ENCODE results near the gene ZNF236. TPM values are rescaled to one million over a fixed set of nuclear protein-coding genes. Genes with fewer than 3 reads are reported as not detected.

The ZNF236 gene
- total and polyA plus RNA-seq, 8 donors, result 1.8 to 31.7 (median 6.6) TPM

DNA sequence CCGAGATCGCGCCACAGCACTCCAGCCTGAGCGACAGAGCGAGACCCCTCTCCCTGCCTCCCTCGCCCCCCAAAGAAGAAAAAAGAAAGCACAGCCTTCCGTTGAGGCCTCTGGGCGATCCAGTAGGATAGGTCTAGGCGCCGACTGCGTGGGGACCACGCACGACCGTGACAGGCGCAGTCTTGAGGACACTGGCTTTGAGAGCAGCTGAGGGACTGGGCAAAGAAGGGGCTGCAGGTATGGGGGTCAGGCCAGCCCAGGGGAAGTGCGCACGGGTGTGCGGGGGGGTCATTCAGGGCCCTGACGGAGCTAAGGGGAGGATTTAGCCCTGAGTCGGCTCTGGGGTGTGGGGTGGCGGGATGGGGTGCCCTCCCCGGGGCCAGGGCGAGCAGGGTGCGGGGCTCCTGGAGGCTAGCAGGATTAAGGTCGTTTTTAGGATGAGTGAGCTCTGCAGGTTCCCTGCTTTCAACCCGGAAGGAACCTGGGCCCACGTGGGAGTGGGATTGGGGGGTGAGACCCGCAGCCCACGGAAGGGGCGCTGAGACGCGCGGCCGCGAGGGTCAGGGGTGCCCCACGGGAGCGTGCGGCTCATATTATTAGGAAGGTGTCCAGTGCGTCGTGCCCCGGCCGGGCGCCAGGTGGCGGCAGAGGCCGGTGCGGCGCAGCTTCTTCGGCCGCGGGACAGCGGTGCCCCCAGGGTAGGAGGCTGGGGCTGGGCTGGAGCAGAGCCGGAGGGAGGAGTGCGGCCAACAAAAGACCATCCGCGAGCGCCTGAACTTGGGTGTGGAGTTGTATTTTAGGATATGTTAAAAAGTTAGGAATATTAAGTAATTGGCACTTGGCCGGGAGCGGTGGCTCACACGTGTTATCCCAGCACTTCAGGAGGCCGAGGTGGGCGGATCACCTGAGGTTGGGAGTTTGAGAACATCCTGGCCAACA, 20.5 kb upstream of the ZNF236 start:
- Histone ChIP-seq H3K27ac (no peak overlapping the region), H3K4me3 (peak overlapping the region; percentile 30 to 50 (median 36))

DNA sequence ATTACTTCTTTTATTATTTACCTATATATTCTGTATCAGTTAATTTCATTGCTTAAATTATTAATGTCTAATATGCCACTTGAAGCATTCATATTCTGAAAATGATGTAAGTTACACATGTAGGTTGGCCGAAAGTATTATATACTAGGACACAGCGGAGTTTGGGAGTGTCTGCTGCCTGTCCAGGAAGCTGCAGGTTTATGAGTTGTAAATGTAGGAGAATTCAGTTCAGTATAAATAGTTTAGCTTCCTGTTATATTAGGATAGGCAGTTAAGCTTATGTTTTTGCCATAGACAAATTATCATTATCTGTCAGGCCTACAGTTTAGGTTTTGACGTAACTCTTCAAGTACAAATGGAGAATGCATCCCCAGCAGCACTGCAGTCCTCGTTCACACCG, 18.9 kb upstream of the ZNF236 start:
- WGBS, 5 donors, result 38 to 47% (median 44%) methylated on average over 5 of the region's 5 CpGs
- no peaks in the 10 kb centered on the region for H3K9me3 ChIP-seq
- H3K4me1 ChIP-seq, result peaks cover 8 to 21% (median 16%) of the 10 kb centered on the region in 4 donors
- peaks cover 0 to 8% (median 3%) of the 10 kb centered on the region in 4 donors for H3K36me3 ChIP-seq
- TF ChIP-seq, protein P1, sequence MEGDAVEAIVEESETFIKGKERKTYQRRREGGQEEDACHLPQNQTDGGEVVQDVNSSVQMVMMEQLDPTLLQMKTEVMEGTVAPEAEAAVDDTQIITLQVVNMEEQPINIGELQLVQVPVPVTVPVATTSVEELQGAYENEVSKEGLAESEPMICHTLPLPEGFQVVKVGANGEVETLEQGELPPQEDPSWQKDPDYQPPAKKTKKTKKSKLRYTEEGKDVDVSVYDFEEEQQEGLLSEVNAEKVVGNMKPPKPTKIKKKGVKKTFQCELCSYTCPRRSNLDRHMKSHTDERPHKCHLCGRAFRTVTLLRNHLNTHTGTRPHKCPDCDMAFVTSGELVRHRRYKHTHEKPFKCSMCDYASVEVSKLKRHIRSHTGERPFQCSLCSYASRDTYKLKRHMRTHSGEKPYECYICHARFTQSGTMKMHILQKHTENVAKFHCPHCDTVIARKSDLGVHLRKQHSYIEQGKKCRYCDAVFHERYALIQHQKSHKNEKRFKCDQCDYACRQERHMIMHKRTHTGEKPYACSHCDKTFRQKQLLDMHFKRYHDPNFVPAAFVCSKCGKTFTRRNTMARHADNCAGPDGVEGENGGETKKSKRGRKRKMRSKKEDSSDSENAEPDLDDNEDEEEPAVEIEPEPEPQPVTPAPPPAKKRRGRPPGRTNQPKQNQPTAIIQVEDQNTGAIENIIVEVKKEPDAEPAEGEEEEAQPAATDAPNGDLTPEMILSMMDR (IDR thresholded peaks at IDR 0.05), result no peak
- no peak for TF ChIP-seq EP300 (IDR thresholded peaks at IDR 0.05)
- TF ChIP-seq POLR2AphosphoS5 (IDR thresholded peaks at IDR 0.05), result no peak
- TF ChIP-seq POLR2A (IDR thresholded peaks at IDR 0.05), result no peak
- intact Hi-C loops (cut with DNase I; ENCODE audit: low total_unique reads), result loop anchor here (10.0 kb wide), 1 partner anchor 71 kb away; no protein-coding TSS in a partner anchor
- H3K27me3 ChIP-seq, result peaks cover 0 to 9% (median 6%) of the 10 kb centered on the region in 3 donors
- no peak overlapping the region for H3K4me3 ChIP-seq
- no peak for DNase-seq
- no peak overlapping the region for H3K27ac ChIP-seq

More for the DNA sequence above, 20.5 kb upstream of the ZNF236 start:
- 20 to 29% (median 23%) methylated on average over 51 to 61 of the region's 61 CpGs for WGBS, 5 donors
- Histone ChIP-seq H3K27me3 (peaks cover 0 to 9% (median 6%) of the 10 kb centered on the region in 3 donors), H3K36me3 (no peaks in the 10 kb centered on the region), H3K4me1 (peaks cover 8 to 21% (median 16%) of the 10 kb centered on the region in 4 donors), H3K9me3 (no peaks in the 10 kb centered on the region)
- peak; percentile 71 to 87 for DNase-seq
- no peak for TF ChIP-seq POLR2AphosphoS5 (IDR thresholded peaks at IDR 0.05)
- TF ChIP-seq, protein P1 (IDR thresholded peaks at IDR 0.05), result peak in 5 of 7 experiments; percentile 79 to 92 (median 89)
- intact Hi-C loops (cut with DNase I; ENCODE audit: low total_unique reads), result loop anchor here (10.0 kb wide), 1 partner anchor 73 kb away; no protein-coding TSS in a partner anchor

DNA sequence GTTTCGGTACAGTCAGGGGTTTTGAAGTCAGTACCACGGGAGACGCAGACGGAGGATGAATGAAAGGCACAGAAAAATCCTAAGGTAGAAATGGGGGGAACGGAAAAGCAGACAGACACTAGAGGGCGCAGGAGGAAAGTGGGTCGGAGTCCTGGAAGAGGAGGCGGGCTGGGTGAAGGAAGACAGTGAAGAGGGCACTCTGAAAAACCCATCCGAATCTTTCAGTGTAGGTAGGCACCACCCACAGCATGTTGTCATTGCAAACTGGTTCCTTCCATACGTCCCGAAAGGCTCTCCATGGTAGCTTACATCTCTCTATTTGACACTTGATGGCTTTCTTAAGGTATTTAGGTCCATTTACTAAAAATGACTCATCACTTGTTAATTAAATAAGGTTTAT, 18.5 kb upstream of the ZNF236 start:
- H3K4me3 ChIP-seq, result no peak overlapping the region
- TF ChIP-seq POLR2AphosphoS5 (IDR thresholded peaks at IDR 0.05), result no peak
- TF ChIP-seq, protein P1 (IDR thresholded peaks at IDR 0.05), result peak in 5 of 7 experiments; percentile 54 to 76 (median 65)
- DNase-seq, result peak; percentile 67 to 81
- intact Hi-C loops (cut with DNase I; ENCODE audit: low total_unique reads), result loop anchor here (10.0 kb wide), 1 partner anchor 71 kb away; no protein-coding TSS in a partner anchor
- no peaks in the 10 kb centered on the region for H3K9me3 ChIP-seq
- H3K36me3 ChIP-seq, result peaks cover 0 to 11% (median 7%) of the 10 kb centered on the region in 4 donors
- no peak overlapping the region for H3K27ac ChIP-seq
- peaks cover 0 to 9% (median 6%) of the 10 kb centered on the region in 3 donors for H3K27me3 ChIP-seq
- WGBS, 5 donors, result 1 to 5% (median 4%) methylated on average over 11 of the region's 11 CpGs
- peaks cover 8 to 21% (median 16%) of the 10 kb centered on the region in 4 donors for H3K4me1 ChIP-seq

DNA sequence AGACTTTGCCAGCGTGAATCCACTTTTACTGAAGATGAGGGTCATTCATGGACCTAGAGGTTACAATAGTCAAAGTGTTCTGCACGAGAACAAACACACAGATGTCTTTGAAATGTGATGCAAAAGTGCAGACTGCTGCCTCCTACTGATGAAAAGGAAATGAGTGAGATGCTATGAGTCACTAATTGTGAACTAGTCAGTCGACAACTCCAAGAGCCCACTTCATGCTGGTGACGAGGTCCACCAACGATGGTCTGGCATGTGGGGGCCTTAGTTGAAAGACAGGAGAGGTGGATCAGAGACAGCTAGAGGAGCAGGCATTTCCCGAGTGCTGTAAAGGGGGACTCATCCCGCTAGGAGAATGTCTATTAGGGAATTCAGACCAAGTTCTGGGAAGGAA, 17.1 kb upstream of the ZNF236 start:
- intact Hi-C loops (cut with DNase I; ENCODE audit: low total_unique reads), result loop anchor here (10.0 kb wide), 1 partner anchor 70 kb away; no protein-coding TSS in a partner anchor
- WGBS, 5 donors, result 70 to 81% (median 74%) methylated on average over 7 of the region's 7 CpGs
- Histone ChIP-seq H3K27ac (no peak overlapping the region), H3K27me3 (peaks cover 0 to 9% (median 6%) of the 10 kb centered on the region in 3 donors), H3K4me1 (peaks cover 8 to 21% (median 16%) of the 10 kb centered on the region in 4 donors), H3K36me3 (peaks cover 0 to 11% (median 7%) of the 10 kb centered on the region in 4 donors), H3K4me3 (no peak overlapping the region), H3K9me3 (no peaks in the 10 kb centered on the region)
- no peak for TF ChIP-seq POLR2A (IDR thresholded peaks at IDR 0.05)
- TF ChIP-seq, protein P1 (IDR thresholded peaks at IDR 0.05), result no peak
- no peak for TF ChIP-seq POLR2AphosphoS5 (IDR thresholded peaks at IDR 0.05)
- no peak for TF ChIP-seq EP300 (IDR thresholded peaks at IDR 0.05)
- DNase-seq, result no peak

Data from stomach (tissue), 9 donors.